CD14-positive monocyte (primary cell): Measurements from ENCODE around the gene CNEP1R1. TPM values are rescaled to one million over a fixed set of nuclear protein-coding genes. Genes with fewer than 3 reads are reported as not detected.

ENCODE experiments used
- DNase-seq, 3 donors: peaks; one replicate each; pipeline ENCODE4 v3.0.0-alpha.2; 2011 to 2022
- H2AFZ ChIP-seq: 2 replicates; pipeline ENCODE4 v1.6.0; 2012; ENCODE audit warnings: mild to moderate bottlenecking, low read depth, low read length, inconsistent platforms; ENCODE audit not compliant: insufficient read depth, poor library complexity, severe bottlenecking
- H3K27ac ChIP-seq, 2 donors: 1 replicate in 1 of 2; 2 replicates in 1 of 2; pipeline ENCODE4 v1.5.1; 2012 to 2013; ENCODE audit warnings: low read length in 2 of 2, control low read depth in 1 of 2, inconsistent platforms in 1 of 2, low read depth in 1 of 2, mild to moderate bottlenecking in 1 of 2
- H3K27me3 ChIP-seq, 2 donors: one replicate each; pipeline versions ENCODE4 v1.6.0 to v1.6.1; 2011 to 2013; ENCODE audit warnings: low read length in 2 of 2; ENCODE audit not compliant: control insufficient read depth in 2 of 2, insufficient read depth in 2 of 2
- H3K36me3 ChIP-seq, 2 donors: replicated peaks in 1 of 2; 1 replicate in 1 of 2; 2 replicates in 1 of 2; pipeline versions ENCODE4 v1.5.1 to v1.6.1; 2012 to 2013; ENCODE audit warnings: low read length in 2 of 2, control low read depth in 1 of 2, inconsistent platforms in 1 of 2, mild to moderate bottlenecking in 1 of 2; ENCODE audit not compliant: insufficient read depth in 2 of 2, control insufficient read depth in 1 of 2
- H3K4me1 ChIP-seq, 2 donors: 1 replicate in 1 of 2; 2 replicates in 1 of 2; pipeline versions ENCODE4 v1.5.1 to v1.6.1; 2012 to 2013; ENCODE audit warnings: low read length in 2 of 2, control low read depth in 1 of 2, inconsistent platforms in 1 of 2, mild to moderate bottlenecking in 1 of 2, moderate library complexity in 1 of 2; ENCODE audit not compliant: insufficient read depth in 2 of 2, control insufficient read depth in 1 of 2
- H3K4me2 ChIP-seq: replicated peaks from 2 replicates; pipeline ENCODE3; 2012; ENCODE audit warnings: low read length, moderate library complexity, mild to moderate bottlenecking; ENCODE audit not compliant: poor library complexity, severe bottlenecking; ENCODE audit errors: extremely low read depth
- H3K4me3 ChIP-seq, 3 experiments: fragments of 200-600 bp in 1 of 3; sonication (generic) in 1 of 3; replicated peaks in 1 of 3; 1 replicate in 2 of 3; 2 replicates in 1 of 3; pipeline ENCODE4 v1.5.1; 2011 to 2013; ENCODE audit warnings: low read length in 3 of 3, mild to moderate bottlenecking in 3 of 3, control low read depth in 2 of 3, low read depth in 2 of 3, inconsistent platforms in 1 of 3, moderate library complexity in 1 of 3
- H3K79me2 ChIP-seq: 2 replicates; pipeline ENCODE4 v1.6.0; 2012; ENCODE audit warnings: mild to moderate bottlenecking, control low read depth, inconsistent platforms, low read length, moderate library complexity; ENCODE audit not compliant: insufficient read depth
- H3K9ac ChIP-seq: 2 replicates; pipeline ENCODE4 v1.6.0; 2017; ENCODE audit warnings: low read length, mild to moderate bottlenecking; ENCODE audit not compliant: insufficient read depth, poor library complexity, severe bottlenecking
- H3K9me3 ChIP-seq, 2 donors: replicated peaks in 1 of 2; 1 replicate in 1 of 2; 2 replicates in 1 of 2; pipeline versions ENCODE4 v1.5.1 to v1.6.1; 2012 to 2013; ENCODE audit warnings: low read length in 2 of 2, control low read depth in 1 of 2; ENCODE audit not compliant: control insufficient read depth in 1 of 2, insufficient read depth in 1 of 2
- H4K20me1 ChIP-seq: 2 replicates; pipeline ENCODE4 v1.6.0; 2012; ENCODE audit warnings: mild to moderate bottlenecking, low read length, control low read depth, moderate library complexity; ENCODE audit not compliant: insufficient read depth
- H3K27ac Mint-ChIP-seq, 7 donors: one replicate each; pipeline ENCODE4 v1.8.0; 2020; ENCODE audit warnings: mild to moderate bottlenecking in 7 of 7, mixed read lengths in 7 of 7, moderate library complexity in 6 of 7, inconsistent platforms in 2 of 7
- H3K27me3 Mint-ChIP-seq, 3 donors: one replicate each; pipeline ENCODE4 v1.8.0; 2021 to 2022; ENCODE audit warnings: low read depth in 3 of 3, mild to moderate bottlenecking in 3 of 3, mixed read lengths in 3 of 3, moderate library complexity in 3 of 3, inconsistent platforms in 1 of 3
- H3K36me3 Mint-ChIP-seq, 2 donors: one replicate each; pipeline ENCODE4 v1.8.0; 2020; ENCODE audit warnings: mixed read lengths in 2 of 2, inconsistent platforms in 1 of 2, mild to moderate bottlenecking in 1 of 2
- H3K4me1 Mint-ChIP-seq: one replicate; pipeline ENCODE4 v1.8.0; 2020; ENCODE audit warnings: mild to moderate bottlenecking, mixed read lengths
- H3K4me3 Mint-ChIP-seq, 2 donors: one replicate each; pipeline ENCODE4 v1.8.0; 2020; ENCODE audit warnings: mild to moderate bottlenecking in 2 of 2, mixed read lengths in 2 of 2, moderate library complexity in 1 of 2
- H3K9me3 Mint-ChIP-seq, 7 donors: one replicate each; pipeline ENCODE4 v1.8.0; 2020 to 2022; ENCODE audit warnings: mixed read lengths in 7 of 7, mild to moderate bottlenecking in 6 of 7, moderate library complexity in 6 of 7, inconsistent platforms in 2 of 7
- CTCF ChIP-seq: fragments of 200-600 bp; IDR thresholded peaks from one replicate; pipeline ENCODE4 v1.8.0; 2022; ENCODE audit warnings: antibody characterized with exemption, mild to moderate bottlenecking
- WGBS: methylation state at CpG from one replicate; pipeline ENCODE4 v1.1.5; 2013; ENCODE audit warnings: missing lambda C conversion rate; ENCODE audit not compliant: insufficient coverage; 5-methylcytosine and 5-hydroxymethylcytosine counted together
- intact Hi-C, 2 donors: fragments of 100-400 bp; cut with micrococcal nuclease; formaldehyde crosslinking; loops; one replicate each; pipeline versions ENCODE4 v1.15.0 to v1.15.1; 2023
- polyA plus RNA-seq, 3 donors: library from polyadenylated mRNA; depleted of rRNA in 1 of 3; unstranded in 2 of 3; stranded (reverse) in 1 of 3; fragments of 300-500 nt in 2 of 3; fragments of >200 nt in 1 of 3; fragmentation: Illumina TruSeq in 2 of 3; gene quantifications; 1 replicate in 2 of 3; 2 replicates in 1 of 3; pipeline ENCODE4 v1.2.3, GENCODE V29; 2012 to 2021

The CNEP1R1 gene
- polyA plus RNA-seq, 3 donors: 13.7 to 49.6 (median 19.3) TPM

GRCh38 chr16:50038286-50038685 is 13.3 kb downstream of the CNEP1R1 start:
- intact Hi-C loops: loop anchor here in 1 of 2 donors (1.0 to 10.0 kb wide), 2 partner anchors 13 to 227 kb away; partner anchors contain the start of genes ADCY7 and CNEP1R1
- Histone ChIP-seq H3K4me1 (peaks cover 44 to 48% of the 10 kb centered on the region in 2 donors), H3K27me3 (no peaks in the 10 kb centered on the region), H3K79me2 (peaks cover 18% of the 10 kb centered on the region), H3K27ac (peak overlapping the region; percentile 78 to 81), H3K9ac (peak overlapping the region; percentile 19), H2AFZ (peak overlapping the region; percentile 49), H3K36me3 (peaks cover 24 to 34% of the 10 kb centered on the region in 2 donors), H3K4me2 (peak overlapping the region; percentile 70), H3K9me3 (no peaks in the 10 kb centered on the region), H3K4me3 (peak overlapping the region in 2 of 3 experiments; percentile 9 to 62), H4K20me1 (no peaks in the 10 kb centered on the region)
- Mint-ChIP-seq H3K4me3 (peak overlapping the region in 1 of 2 donors; percentile 83), H3K27me3 (no peaks in the 10 kb centered on the region), H3K36me3 (peaks cover 25 to 35% of the 10 kb centered on the region in 2 donors), H3K4me1 (peaks cover 40% of the 10 kb centered on the region), H3K9me3 (no peaks in the 10 kb centered on the region), H3K27ac (peak overlapping the region; percentile 93 to 99 (median 97))
- DNase-seq: peak in 1 of 3 donors; percentile 20
- WGBS: no CpG with 5 or more reads among the region's 4 CpGs
- no peak for TF ChIP-seq CTCF

GRCh38 chr16:50038756-50039529 is 13.9 kb downstream of the CNEP1R1 start:
- Histone ChIP-seq H3K27ac (peak overlapping the region; percentile 78 to 81), H3K4me1 (peaks cover 44 to 48% of the 10 kb centered on the region in 2 donors), H3K9ac (peak overlapping the region; percentile 9), H3K36me3 (peaks cover 20 to 27% of the 10 kb centered on the region in 2 donors), H3K27me3 (no peaks in the 10 kb centered on the region), H3K4me2 (peak overlapping the region; percentile 70), H4K20me1 (no peaks in the 10 kb centered on the region), H3K4me3 (peak overlapping the region in 1 of 3 experiments; percentile 62), H2AFZ (no peak overlapping the region), H3K79me2 (peaks cover 18% of the 10 kb centered on the region), H3K9me3 (no peaks in the 10 kb centered on the region)
- H3K4me3 Mint-ChIP-seq: peak overlapping the region; percentile 32 to 77
- DNase-seq: peak; percentile 90 to 95 (median 92)
- H3K27ac Mint-ChIP-seq: peak overlapping the region; percentile 93 to 99 (median 97)
- WGBS: 8% methylated on average over 4 of the region's 5 CpGs
- peaks cover 44% of the 10 kb centered on the region for H3K4me1 Mint-ChIP-seq
- no peak for TF ChIP-seq CTCF
- H3K36me3 Mint-ChIP-seq: peaks cover 22 to 28% of the 10 kb centered on the region in 2 donors
- H3K27me3 Mint-ChIP-seq: peaks cover 0 to 2% (median 0%) of the 10 kb centered on the region in 3 donors
- intact Hi-C loops: loop anchor here in 1 of 2 donors (1.0 to 10.0 kb wide), 2 partner anchors 14 to 226 kb away; partner anchors contain the start of genes ADCY7 and CNEP1R1
- no peaks in the 10 kb centered on the region for H3K9me3 Mint-ChIP-seq
